ENCODE results near the gene FRMD7. TPM values are rescaled to one million over a fixed set of nuclear protein-coding genes. Genes with fewer than 3 reads are reported as not detected.

Gene FRMD7
- total RNA-seq, 2 experiments from 2014 or later, result not detected

Other genes starting within 250 kb of the FRMD7 start
- 10 to 100 TPM; 60.9 to 64.0 TPM for gene STK26, start 104.7 kb downstream of the FRMD7 start, total RNA-seq
- gene RAP2C, start 91.4 kb upstream of the FRMD7 start, total RNA-seq, result 10 to 100 TPM; 41.2 to 43.7 TPM

All from activated CD4-positive, alpha-beta memory T cell treated with anti-CD3 and anti-CD28 coated beads for 36 hours (primary cell).